Iris pigment epithelial cell (primary cell): Measurements from ENCODE around the gene ARID5A.

Experiments
- DNase-seq: peaks from one replicate; pipeline ENCODE4 v3.0.0-alpha.2; 2011; ENCODE audit warnings: low read depth

The ARID5A gene

GRCh38 chr2:96506016-96506906, 30.3 kb upstream of the ARID5A start:
- no peak for DNase-seq

DNA sequence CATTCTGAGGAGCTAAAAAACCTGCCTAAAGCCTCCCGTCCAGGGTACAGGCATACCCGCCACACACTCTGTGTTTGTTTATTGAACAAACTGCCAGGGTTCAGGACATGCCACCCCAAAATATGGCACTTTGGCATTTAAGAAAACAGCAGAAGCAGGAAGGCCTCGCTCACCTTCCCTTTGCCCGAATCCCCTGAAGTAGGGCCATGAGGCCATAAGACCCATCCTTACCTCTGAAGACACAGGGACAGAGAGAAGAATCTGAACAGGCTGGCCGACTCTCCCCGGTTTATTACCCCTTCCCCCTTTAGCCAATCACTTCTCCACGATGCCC, 29.7 kb upstream of the ARID5A start:
- no peak for DNase-seq

DNA sequence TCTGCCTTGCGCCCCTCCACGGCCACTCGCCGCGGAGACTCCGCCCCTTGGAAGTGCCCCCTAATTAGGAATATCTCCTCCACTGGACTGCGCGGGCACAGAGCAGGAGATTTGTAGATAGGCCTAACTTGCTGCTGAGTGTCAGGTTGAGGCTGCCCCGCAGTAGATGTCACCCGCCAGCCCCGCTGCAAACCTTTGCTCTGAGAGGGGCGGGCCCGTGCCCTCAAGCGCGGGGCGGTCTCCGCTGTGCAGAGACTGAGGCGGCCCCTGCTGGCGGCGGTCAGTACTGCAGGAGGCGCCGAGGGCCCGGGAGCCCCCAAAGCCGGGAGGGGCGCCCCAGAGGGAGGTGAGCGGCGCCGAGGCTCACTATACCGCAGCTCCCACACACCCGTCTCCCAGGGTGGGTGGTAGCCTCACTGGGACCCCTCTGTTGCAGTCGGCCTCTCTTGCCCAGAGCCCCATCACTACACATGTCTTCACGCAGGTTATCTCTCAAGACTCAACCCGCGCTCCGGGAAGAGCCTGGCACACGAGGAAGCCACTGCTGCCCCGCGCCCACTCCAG, 28.5 kb upstream of the ARID5A start:
- peak; percentile 25 for DNase-seq

DNA sequence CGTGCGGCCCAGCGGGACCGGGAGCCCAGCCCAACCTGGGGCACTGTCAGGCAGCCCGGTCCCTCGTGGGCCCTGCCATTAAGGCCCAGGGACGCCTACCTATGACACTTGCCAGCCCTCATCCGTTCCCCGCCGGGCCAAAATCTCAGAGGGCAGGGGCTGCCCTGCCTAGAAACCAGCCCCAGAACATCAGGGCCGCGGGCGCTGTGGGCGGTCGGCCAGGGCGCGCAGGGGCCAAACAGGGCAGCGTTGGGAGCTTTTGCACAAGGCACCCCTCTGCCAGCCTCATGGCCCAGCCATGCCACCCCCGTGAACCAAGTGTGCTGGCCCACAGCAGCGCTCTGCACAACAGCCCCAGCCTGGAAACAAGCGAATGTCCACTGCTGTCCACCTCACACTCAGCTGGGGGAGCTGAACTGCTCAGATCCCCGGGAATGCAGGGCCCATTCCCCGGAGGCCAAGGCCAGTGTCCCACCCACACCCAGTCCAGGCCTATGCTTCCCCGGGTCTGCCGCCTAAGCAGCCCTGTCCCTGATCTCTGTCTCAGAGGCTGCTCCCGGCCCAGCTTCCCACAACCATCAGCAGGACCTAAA, 27.9 kb upstream of the ARID5A start:
- no peak for DNase-seq

DNA sequence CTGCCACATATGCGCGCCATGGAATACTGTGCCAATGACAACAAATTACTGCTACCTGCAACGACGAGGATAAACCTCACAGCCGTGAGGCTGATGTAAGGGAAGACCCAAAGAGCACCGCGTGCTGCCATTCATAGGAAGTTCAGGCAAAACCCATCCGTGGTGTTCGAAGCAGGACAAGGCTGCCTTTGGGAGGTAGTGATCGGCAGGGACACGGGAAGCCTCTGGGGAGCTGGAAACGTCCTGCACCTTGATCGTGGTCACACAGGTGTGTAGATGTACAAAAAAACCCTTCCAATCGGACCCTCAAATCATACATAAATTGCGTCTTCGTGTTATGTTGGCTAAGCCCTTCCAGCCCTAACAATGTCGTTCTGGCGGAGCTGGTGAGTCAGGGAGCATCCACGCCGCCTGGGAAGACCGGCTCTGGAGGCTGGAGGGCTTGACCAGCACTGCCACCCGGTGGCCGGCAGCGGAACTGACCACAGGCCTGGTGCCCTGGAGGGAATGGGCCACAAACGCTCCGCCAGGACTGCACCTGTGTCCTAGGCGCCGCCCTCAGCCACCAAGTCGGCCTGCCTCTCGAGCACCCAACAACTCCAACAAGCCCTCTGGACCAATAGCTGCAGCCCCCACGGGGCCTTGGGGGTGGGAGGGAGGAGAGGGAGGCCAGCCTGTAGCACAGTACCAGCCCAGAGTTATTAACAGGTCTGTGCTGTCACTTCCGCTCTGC, 27.3 kb upstream of the ARID5A start:
- peak; percentile 85 for DNase-seq

DNA sequence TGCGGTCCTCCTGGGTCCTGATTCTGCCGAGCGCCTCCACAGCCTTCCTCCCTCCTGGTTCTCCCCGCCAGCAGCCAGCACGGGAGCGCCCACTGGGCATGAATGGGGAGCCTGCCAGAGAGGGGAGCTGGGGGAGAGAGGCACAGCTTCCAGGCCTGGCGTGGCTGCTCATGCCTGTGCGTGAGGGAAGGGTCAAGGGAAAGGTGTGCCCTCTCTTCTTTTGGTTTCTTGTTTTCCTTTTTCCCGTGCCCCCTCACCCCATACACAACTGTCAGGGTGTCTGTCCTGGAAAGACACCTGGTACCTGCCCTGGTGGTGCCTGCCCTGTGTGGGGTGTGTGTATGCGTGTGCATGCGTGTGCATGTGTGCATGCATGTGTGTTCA, 26.7 kb upstream of the ARID5A start:
- DNase-seq = no peak

DNA sequence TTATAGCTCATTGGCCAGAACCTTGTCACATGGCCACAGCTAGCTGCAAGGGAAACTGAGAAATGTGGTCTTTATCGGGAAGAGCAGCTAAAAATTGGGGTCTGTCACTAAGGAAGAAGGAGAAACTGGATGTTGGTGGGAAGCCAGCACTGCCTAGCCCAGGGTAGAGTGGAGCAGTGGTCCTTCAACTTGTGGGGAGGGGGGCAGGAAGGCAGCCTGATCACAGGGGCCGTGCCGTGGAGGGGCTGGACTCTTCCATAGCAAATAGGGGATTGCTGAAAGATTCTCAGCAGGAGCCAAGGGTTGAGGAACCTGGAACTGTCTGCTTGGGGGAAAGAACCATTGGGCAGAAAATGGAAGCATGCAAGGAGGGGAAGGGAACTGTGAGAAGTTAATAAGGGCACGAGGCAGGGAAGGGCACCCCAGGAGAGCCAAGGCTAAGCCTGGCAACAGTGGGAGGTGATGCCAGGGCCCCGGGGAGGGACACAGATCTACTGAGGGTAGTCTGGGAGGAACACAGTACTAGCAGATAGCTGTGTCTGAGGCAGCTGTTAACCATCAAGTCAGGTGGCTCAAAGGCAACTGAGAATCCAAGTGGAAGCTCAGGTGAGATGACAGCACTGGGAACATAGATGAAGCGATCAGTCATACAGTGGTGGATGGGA, 25.5 kb upstream of the ARID5A start:
- no peak for DNase-seq

DNA sequence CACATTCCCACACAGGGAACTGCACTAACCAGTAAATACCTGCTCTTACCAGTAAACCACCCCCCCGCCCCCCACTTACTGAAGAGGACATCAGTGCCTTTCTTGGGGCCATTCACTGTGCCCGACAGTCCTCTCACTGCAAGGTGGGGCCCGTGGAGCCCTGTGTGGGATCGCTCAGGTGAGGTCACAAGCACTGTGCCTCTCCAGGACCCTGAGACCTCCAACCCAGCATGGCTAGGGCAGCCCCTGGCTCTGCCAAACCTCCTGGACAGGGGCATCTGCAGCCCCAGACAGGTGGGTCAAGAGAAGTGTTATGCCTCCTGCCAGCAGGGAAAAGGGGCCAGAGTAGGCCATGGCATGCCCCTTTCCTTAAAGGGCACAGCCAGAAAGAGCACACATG, 24.7 kb upstream of the ARID5A start:
- no peak for DNase-seq

- DNase-seq = no peak
Measured at GRCh38 chr2:96512341-96512740, 24.2 kb upstream of the ARID5A start.

DNA sequence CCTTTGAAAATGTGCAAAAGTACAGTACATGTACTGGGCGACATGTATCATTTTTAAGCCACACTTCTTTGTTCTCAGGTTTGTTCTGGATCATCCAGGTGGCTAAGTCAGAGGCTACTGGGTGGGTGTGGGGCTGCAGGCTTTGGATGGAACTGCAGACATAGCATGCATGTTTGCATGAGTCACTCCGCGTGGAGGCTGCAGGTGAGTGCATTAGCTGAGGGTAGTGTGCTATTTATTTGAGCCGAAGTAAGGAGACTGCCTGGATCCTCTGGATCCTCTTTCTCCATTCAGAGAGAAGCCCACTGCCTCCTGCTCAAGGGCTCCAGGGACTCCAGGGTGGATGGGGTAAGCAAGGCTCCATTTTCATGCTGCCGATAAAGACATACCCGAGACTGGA, 22.0 kb upstream of the ARID5A start:
- DNase-seq = no peak

- DNase-seq = no peak
Measured at GRCh38 chr2:96517079-96517478, 19.5 kb upstream of the ARID5A start.

DNA sequence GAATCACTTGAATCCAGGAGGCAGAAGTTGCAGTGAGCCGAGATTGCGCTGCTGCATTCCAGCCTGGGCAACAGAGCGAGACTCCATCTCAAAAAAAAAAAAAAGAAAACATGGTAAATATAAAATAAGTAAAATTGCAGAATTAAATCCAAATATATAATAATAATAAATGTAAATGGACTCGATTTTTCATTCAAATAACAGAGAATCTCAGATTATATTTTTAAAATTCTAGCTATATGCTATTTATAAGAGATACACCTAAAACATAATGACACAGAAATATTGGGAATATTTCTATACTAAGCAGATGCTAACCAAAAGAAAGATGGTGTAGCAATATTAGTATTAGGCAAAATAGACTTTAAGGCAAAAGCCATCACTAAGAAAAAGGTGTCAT, 16.3 kb upstream of the ARID5A start:
- no peak for DNase-seq

- DNase-seq = no peak
Measured at GRCh38 chr2:96520697-96521096, 15.9 kb upstream of the ARID5A start.

GRCh38 chr2:96521219-96521618, 15.3 kb upstream of the ARID5A start:
- DNase-seq = no peak

DNA sequence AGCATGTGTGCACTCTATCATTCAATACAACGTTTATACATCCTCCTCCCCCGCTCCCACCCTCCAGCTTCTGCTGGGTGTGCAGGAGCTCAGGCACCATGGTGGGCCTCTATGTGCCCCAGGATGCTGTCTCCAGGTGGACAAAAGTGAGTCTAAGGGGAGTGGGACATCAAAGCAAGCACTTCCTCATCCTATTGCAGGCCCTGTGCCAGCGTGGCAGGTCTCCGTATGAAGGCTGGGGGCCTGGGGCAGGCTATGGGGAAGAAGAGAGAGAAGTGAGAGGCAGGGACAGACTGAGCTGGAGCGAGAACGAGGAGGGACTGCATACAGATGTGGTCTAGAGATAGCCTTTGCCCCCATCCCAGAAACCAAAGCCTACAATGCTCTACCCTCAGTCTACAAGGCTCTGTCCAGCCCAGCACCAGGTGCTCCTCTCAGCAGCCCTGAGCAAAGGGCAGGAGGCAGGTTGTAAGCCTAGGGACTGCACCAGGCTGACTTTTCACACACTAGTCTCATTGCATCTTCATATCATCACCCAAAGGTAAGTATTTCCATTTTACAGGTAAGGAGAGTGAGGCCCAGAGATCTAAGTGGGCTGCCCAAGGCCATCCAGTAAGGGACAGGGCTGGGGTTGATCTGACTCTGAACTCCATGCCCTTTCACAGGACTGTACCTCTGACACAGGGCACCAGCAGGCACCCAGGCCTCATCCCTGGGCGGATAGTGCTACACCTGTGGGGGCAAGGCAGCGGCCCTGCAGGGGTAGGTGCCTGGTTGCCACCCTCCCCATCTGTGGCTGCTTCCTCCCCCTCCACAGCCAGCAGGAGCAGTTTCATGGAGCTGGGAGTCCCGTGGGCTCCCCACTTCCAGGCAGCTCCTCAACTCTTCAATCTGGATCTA, 14.0 kb upstream of the ARID5A start:
- DNase-seq = no peak

DNA sequence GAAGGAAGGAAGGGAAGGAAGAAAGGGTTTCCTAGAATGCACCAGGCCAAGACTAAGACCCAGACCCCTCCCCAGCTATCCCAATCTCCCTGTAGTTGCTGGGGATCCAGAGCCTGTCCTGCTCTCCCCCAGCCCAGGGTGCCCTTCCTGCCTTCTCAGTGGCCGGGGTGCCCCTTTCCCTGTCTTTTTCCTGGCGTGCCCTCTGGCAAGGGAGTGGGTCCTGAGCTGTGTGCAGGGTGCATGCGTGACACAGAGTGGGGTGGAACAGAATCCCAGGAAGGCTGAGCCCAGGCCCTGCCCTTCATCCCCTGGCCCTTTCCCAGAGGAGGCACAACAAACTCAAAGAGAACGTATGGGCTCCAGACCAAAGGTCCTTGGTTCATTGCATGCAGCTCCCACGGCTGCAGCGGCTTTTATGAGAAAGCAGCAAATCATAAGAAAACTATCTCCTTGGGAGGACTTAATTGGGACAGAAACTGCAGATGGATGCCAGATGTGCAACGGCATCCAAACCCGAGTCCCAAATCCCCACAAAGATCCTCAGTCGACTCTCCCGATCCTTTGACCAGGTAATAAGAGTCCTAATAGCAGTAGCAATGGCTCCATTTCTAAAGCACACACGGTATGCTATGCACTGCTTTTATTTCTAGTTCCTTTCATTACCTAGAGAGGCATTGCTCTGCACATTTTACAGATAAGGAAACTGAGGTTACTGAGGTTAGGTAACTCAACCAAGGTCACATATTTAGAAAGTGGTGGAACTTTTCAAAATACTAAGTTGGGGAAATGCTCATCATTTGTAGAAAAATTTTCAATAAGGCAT, 12.7 kb upstream of the ARID5A start:
- DNase-seq = no peak

GRCh38 chr2:96524482-96525210, 11.9 kb upstream of the ARID5A start:
- no peak for DNase-seq

DNA sequence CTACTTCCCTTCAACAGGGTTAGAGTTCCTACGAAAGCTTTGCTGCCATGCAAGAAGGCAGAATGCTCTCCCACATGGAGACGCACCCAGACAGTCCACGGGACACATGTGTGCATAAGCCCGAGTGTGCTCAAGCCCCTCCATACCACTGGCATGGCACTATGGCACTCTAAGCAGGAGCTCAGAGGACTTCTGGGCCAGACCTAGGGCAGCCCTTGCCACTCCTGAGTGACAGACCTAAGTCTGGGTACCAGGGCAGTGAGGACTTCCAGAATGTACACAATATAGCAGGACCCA, 11.4 kb upstream of the ARID5A start:
- DNase-seq = no peak

- DNase-seq = no peak
Measured at GRCh38 chr2:96526101-96526591, 10.4 kb upstream of the ARID5A start.
